HUDEP-2 (cell line): Measurements from ENCODE around the gene SLC12A2.

Experiments
- DNase-seq, 76 experiments: peaks; one replicate each; lab custom pipeline; 2025; ENCODE audit not compliant: unreplicated experiment in 76 of 76; lab: John Stamatoyannopoulos, UW

SLC12A2 gene

GRCh38 chr5:128093368-128093767, 9.8 kb downstream of the SLC12A2 start:
- DNase-seq: no peak

GRCh38 chr5:128097224-128097623, 13.7 kb downstream of the SLC12A2 start:
- no peak for DNase-seq

GRCh38 chr5:128097781-128098180, 14.2 kb downstream of the SLC12A2 start:
- no peak for DNase-seq

- DNase-seq: no peak
Measured at GRCh38 chr5:128099944-128100343, 16.4 kb downstream of the SLC12A2 start.

GRCh38 chr5:128100860-128101557, 17.4 kb downstream of the SLC12A2 start:
- DNase-seq: no peak

- peak in 2 of 76 experiments; percentile 1 to 13 for DNase-seq
Measured at GRCh38 chr5:128101676-128102075, 18.1 kb downstream of the SLC12A2 start.

GRCh38 chr5:128105203-128105602, 21.6 kb downstream of the SLC12A2 start:
- no peak for DNase-seq

GRCh38 chr5:128109138-128109537, 25.6 kb downstream of the SLC12A2 start:
- no peak for DNase-seq

- DNase-seq: no peak
Measured at GRCh38 chr5:128109766-128110165, 26.2 kb downstream of the SLC12A2 start.

- DNase-seq: no peak
Measured at GRCh38 chr5:128111818-128112448, 28.4 kb downstream of the SLC12A2 start.

GRCh38 chr5:128116445-128116844, 32.9 kb downstream of the SLC12A2 start:
- no peak for DNase-seq

- no peak for DNase-seq
Measured at GRCh38 chr5:128118214-128118613, 34.6 kb downstream of the SLC12A2 start.

- no peak for DNase-seq
Measured at GRCh38 chr5:128121651-128122050, 38.1 kb downstream of the SLC12A2 start.

- no peak for DNase-seq
Measured at GRCh38 chr5:128123936-128124335, 40.4 kb downstream of the SLC12A2 start.

- DNase-seq: no peak
Measured at GRCh38 chr5:128126241-128126640, 42.7 kb downstream of the SLC12A2 start.

- no peak for DNase-seq
Measured at GRCh38 chr5:128132499-128132898, 48.9 kb downstream of the SLC12A2 start.

- DNase-seq: no peak
Measured at GRCh38 chr5:128135286-128135685, 51.7 kb downstream of the SLC12A2 start.

GRCh38 chr5:128143911-128144310, 60.3 kb downstream of the SLC12A2 start:
- DNase-seq: no peak

- no peak for DNase-seq
Measured at GRCh38 chr5:128144491-128144890, 60.9 kb downstream of the SLC12A2 start.

GRCh38 chr5:128146671-128147070, 63.1 kb downstream of the SLC12A2 start:
- DNase-seq: no peak

- no peak for DNase-seq
Measured at GRCh38 chr5:128154943-128155342, 71.4 kb downstream of the SLC12A2 start.

- DNase-seq: no peak
Measured at GRCh38 chr5:128155776-128156175, 72.2 kb downstream of the SLC12A2 start.
